SW 1271 (cell line): Measurements from ENCODE around the gene DENND1B.

Experiments
- DNase-seq, 2 experiments: peaks; one replicate each; lab custom pipeline; 2025; lab: John Stamatoyannopoulos, UW

The DENND1B gene

GRCh38 chr1:197775282-197776262 lies at the start of gene DENND1B:
Gene DENND1B, minus strand, starts transcription at chr1:197775480. Its CDS starts 325 bp downstream, at chr1:197775155.
- DNase-seq = no peak

GRCh38 chr1:197814306-197814705 lies 39.0 kb upstream of the DENND1B start:
- no peak for DNase-seq

- no peak for DNase-seq
These were observed 38.5 kb upstream of the DENND1B start for GRCh38 chr1:197813741-197814140.

- no peak for DNase-seq
These were observed 36.5 kb upstream of the DENND1B start for GRCh38 chr1:197811769-197812168.

GRCh38 chr1:197810812-197811211 lies 35.5 kb upstream of the DENND1B start:
- DNase-seq = no peak

- no peak for DNase-seq
These were observed 33.6 kb upstream of the DENND1B start for GRCh38 chr1:197808880-197809279.

- DNase-seq = no peak
These were observed 32.6 kb upstream of the DENND1B start for GRCh38 chr1:197807739-197808453.

- no peak for DNase-seq
These were observed 31.9 kb upstream of the DENND1B start for GRCh38 chr1:197807216-197807615.

GRCh38 chr1:197806718-197807117 lies 31.4 kb upstream of the DENND1B start:
- no peak for DNase-seq

- DNase-seq = no peak
These were observed 26.4 kb upstream of the DENND1B start for GRCh38 chr1:197801684-197802083.

GRCh38 chr1:197801111-197801482 lies 25.8 kb upstream of the DENND1B start:
- no peak for DNase-seq

GRCh38 chr1:197800379-197801110 lies 25.3 kb upstream of the DENND1B start:
- DNase-seq = no peak

- no peak for DNase-seq
These were observed 24.0 kb upstream of the DENND1B start for GRCh38 chr1:197799271-197799670.

GRCh38 chr1:197798492-197798891 lies 23.2 kb upstream of the DENND1B start:
- no peak for DNase-seq

- no peak for DNase-seq
These were observed 21.7 kb upstream of the DENND1B start for GRCh38 chr1:197797010-197797409.

GRCh38 chr1:197788741-197789739 lies 13.8 kb upstream of the DENND1B start:
- DNase-seq = no peak

- no peak for DNase-seq
These were observed 12.6 kb upstream of the DENND1B start for GRCh38 chr1:197787623-197788536.

GRCh38 chr1:197787056-197787455 lies 11.8 kb upstream of the DENND1B start:
- DNase-seq = no peak

GRCh38 chr1:197786280-197786679 lies 11.0 kb upstream of the DENND1B start:
- no peak for DNase-seq

- no peak for DNase-seq
These were observed 8.2 kb upstream of the DENND1B start for GRCh38 chr1:197783510-197783948.
